A549 (cell line): ENCODE results near the gene KRT71.

ENCODE experiments used
- BHLHE40 ChIP-seq: IDR thresholded peaks from 2 replicates; pipeline ENCODE4 v1.6.1; 2012; ENCODE audit warnings: low read depth, low read length, inconsistent platforms
- CHD4 ChIP-seq: fragments of 200-600 bp; sonication (generic); IDR thresholded peaks from 2 replicates; pipeline ENCODE4 v1.6.1; 2016; ENCODE audit warnings: antibody characterized with exemption, mild to moderate bottlenecking, borderline replicate concordance
- CTCF ChIP-seq: fragments of >200 bp; sonication (Bioruptor Twin); formaldehyde crosslinking; IDR thresholded peaks from 3 replicates; pipeline ENCODE4 v1.5.1; 2016
- ESRRA ChIP-seq: fragments of 150-350 bp; IDR thresholded peaks from 2 replicates; pipeline ENCODE4 v1.6.1; 2014; ENCODE audit warnings: mild to moderate bottlenecking, low read length, borderline replicate concordance
- GATA3 ChIP-seq: IDR thresholded peaks from 2 replicates; pipeline ENCODE4 v1.6.1; 2012; ENCODE audit warnings: borderline replicate concordance
- HMGXB4 ChIP-seq: fragments of 250-450 bp; sonication (Bioruptor Pico); IDR thresholded peaks from 2 replicates; pipeline ENCODE4 v1.5.0; 2021; ENCODE audit warnings: mild to moderate bottlenecking, moderate library complexity, borderline replicate concordance
- HOXA7 ChIP-seq: fragments of 250-450 bp; sonication (Bioruptor Pico); IDR thresholded peaks from 2 replicates; pipeline ENCODE4 v1.5.0; 2020; ENCODE audit warnings: mild to moderate bottlenecking, moderate library complexity
- MAX ChIP-seq: IDR thresholded peaks from 2 replicates; pipeline ENCODE4 v1.6.1; 2012

GRCh38 chr12:52514471-52515318 is 38.2 kb downstream of the KRT71 start:
- TF ChIP-seq CTCF (no peak), GATA3 (no peak), CHD4 (no peak), HOXA7 (CRISPR knock-in tag) (no peak), BHLHE40 (no peak), MAX (no peak), ESRRA (no peak), HMGXB4 (CRISPR knock-in tag) (no peak)
